NCI-H1436 (cell line): Measurements from ENCODE around the gene RCOR3.
"Not testable (repeated sequence)": the region's sequence is repeated elsewhere in the genome, so short reads cannot be mapped to it uniquely, and the experiment has no call there.

Experiments used
- DNase-seq: peaks from one replicate; lab custom pipeline; 2025; lab: John Stamatoyannopoulos, UW

Gene RCOR3

GRCh38 chr1:211340622-211341507 is 81.7 kb downstream of the RCOR3 start:
- no peak for DNase-seq

- no peak for DNase-seq
Observed at GRCh38 chr1:211341999-211342398, 82.8 kb downstream of the RCOR3 start.

GRCh38 chr1:211343607-211344006 is 84.4 kb downstream of the RCOR3 start:
- DNase-seq, result no peak

- no peak for DNase-seq
Observed at GRCh38 chr1:211344152-211344618, 85.0 kb downstream of the RCOR3 start.

- DNase-seq, result no peak
Observed at GRCh38 chr1:211345719-211346118, 86.6 kb downstream of the RCOR3 start.

- DNase-seq, result no peak
Observed at GRCh38 chr1:211347077-211347844, 88.1 kb downstream of the RCOR3 start.

- no peak for DNase-seq
Observed at GRCh38 chr1:211348547-211348946, 89.4 kb downstream of the RCOR3 start.

GRCh38 chr1:211349741-211350140 is 90.6 kb downstream of the RCOR3 start:
- DNase-seq, result no peak

GRCh38 chr1:211352055-211352454 is 92.9 kb downstream of the RCOR3 start:
- not testable (repeated sequence) for DNase-seq

- no peak for DNase-seq
Observed at GRCh38 chr1:211352465-211352864, 93.3 kb downstream of the RCOR3 start.

GRCh38 chr1:211352985-211353515 is 93.9 kb downstream of the RCOR3 start:
- no peak for DNase-seq

- DNase-seq, result no peak
Observed at GRCh38 chr1:211353562-211354212, 94.5 kb downstream of the RCOR3 start.

GRCh38 chr1:211355873-211356272 is 96.7 kb downstream of the RCOR3 start:
- no peak for DNase-seq

GRCh38 chr1:211356723-211357407 is 97.7 kb downstream of the RCOR3 start:
- DNase-seq, result no peak

- DNase-seq, result no peak
Observed at GRCh38 chr1:211358685-211359084, 99.5 kb downstream of the RCOR3 start.

- DNase-seq, result no peak
Observed at GRCh38 chr1:211359876-211360275, 100.7 kb downstream of the RCOR3 start.

- DNase-seq, result no peak
Observed at GRCh38 chr1:211361202-211361601, 102.0 kb downstream of the RCOR3 start.
